ENCODE measurements around the gene SLC24A4. TPM values are rescaled to one million over a fixed set of nuclear protein-coding genes. Genes with fewer than 3 reads are reported as not detected.

Gene SLC24A4
- total RNA-seq, 1 donor: not detected

GRCh38 chr14:92372230-92372629 lies 49.3 kb downstream of the SLC24A4 start:
- TF ChIP-seq, protein P1, sequence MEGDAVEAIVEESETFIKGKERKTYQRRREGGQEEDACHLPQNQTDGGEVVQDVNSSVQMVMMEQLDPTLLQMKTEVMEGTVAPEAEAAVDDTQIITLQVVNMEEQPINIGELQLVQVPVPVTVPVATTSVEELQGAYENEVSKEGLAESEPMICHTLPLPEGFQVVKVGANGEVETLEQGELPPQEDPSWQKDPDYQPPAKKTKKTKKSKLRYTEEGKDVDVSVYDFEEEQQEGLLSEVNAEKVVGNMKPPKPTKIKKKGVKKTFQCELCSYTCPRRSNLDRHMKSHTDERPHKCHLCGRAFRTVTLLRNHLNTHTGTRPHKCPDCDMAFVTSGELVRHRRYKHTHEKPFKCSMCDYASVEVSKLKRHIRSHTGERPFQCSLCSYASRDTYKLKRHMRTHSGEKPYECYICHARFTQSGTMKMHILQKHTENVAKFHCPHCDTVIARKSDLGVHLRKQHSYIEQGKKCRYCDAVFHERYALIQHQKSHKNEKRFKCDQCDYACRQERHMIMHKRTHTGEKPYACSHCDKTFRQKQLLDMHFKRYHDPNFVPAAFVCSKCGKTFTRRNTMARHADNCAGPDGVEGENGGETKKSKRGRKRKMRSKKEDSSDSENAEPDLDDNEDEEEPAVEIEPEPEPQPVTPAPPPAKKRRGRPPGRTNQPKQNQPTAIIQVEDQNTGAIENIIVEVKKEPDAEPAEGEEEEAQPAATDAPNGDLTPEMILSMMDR (IDR thresholded peaks at IDR 0.05; ENCODE audit: insufficient read depth, low read length): no peak
- no peak for DNase-seq (ENCODE audit: low read depth)
- no peak overlapping the region for H3K4me3 ChIP-seq (ENCODE audit: low read depth, low read length)

GRCh38 chr14:92373336-92373735 lies 50.4 kb downstream of the SLC24A4 start:
- H3K4me3 ChIP-seq (ENCODE audit: low read depth, low read length): no peak overlapping the region
- DNase-seq (ENCODE audit: low read depth): no peak

DNA sequence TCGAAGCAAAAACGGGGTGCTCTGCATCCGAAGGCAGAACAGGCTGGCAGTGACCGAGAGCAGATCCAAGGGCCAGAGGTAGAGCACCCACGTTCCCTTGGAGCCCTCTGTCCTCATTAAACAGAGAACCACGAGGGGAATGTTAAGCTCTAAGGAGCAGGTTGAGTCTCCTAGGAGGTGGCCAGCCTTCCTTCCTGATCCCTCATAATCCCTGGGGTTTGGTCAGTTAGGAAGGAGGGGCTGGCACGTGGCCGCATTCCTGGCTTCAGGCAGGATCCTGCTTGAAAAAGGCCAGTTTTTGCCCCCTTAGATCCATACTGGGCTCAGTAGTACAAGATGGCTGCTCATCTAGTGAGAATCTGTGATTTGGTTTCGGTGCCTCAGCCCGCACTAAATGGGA lies 57.2 kb downstream of the SLC24A4 start:
- H3K4me3 ChIP-seq (ENCODE audit: low read depth, low read length): no peak overlapping the region
- no peak for DNase-seq (ENCODE audit: low read depth)
- TF ChIP-seq, protein P1 (IDR thresholded peaks at IDR 0.05; ENCODE audit: insufficient read depth, low read length): no peak

More at GRCh38 chr14:92373336-92373735, 50.4 kb downstream of the SLC24A4 start:
- TF ChIP-seq, protein P1 (IDR thresholded peaks at IDR 0.05; ENCODE audit: insufficient read depth, low read length): no peak

DNA sequence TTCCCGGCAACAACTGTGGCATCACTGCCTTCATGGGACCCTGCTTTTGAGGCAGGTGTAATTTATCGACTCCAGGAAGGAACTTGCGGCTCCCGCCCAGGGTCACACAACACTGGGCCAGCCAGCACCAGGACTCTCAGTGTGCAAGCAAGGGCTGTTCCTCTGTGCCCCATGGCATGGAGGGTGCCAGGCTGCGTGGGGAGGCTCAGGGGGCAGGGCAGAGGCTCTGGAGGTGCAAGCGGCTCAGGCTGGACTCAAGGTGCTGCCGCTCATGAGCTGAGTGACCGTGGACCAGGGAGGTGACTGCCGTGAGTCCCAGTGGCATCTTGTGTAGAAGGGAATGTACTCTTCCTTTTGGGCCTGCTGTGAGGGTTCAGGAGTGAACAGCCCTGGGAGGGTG lies 57.6 kb downstream of the SLC24A4 start:
- H3K4me3 ChIP-seq (ENCODE audit: low read depth, low read length): no peak overlapping the region
- TF ChIP-seq, protein P1 (IDR thresholded peaks at IDR 0.05; ENCODE audit: insufficient read depth, low read length): no peak
- no peak for DNase-seq (ENCODE audit: low read depth)

GRCh38 chr14:92382677-92383076 lies 59.7 kb downstream of the SLC24A4 start:
- no peak for DNase-seq (ENCODE audit: low read depth)
- TF ChIP-seq, protein P1 (IDR thresholded peaks at IDR 0.05; ENCODE audit: insufficient read depth, low read length): peak; percentile 27

DNA sequence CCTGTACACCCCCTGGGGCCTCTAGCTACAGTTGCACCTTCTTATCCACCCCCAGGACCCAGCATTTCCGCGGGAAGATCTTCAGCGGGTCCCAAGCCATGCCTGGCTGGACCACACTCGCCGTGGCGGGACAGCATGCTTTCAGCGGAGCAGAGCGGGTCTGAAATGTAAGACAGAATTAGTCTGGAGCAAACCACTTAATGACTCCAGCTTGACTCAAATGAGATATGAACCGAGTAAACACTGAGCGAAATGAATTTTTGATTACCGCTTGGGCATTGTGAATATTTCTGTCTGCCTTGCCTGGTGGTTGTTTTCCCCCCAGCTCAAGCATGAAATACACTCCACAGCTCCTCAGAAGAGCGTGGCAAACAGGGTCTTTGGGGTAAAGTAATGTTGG lies 60.8 kb downstream of the SLC24A4 start:
- TF ChIP-seq, protein P1 (IDR thresholded peaks at IDR 0.05; ENCODE audit: insufficient read depth, low read length): no peak
- peak; percentile 26 for DNase-seq (ENCODE audit: low read depth)
- H3K4me3 ChIP-seq (ENCODE audit: low read depth, low read length): no peak overlapping the region

More at GRCh38 chr14:92382677-92383076, 59.7 kb downstream of the SLC24A4 start:
- H3K4me3 ChIP-seq (ENCODE audit: low read depth, low read length): no peak overlapping the region

- no peak overlapping the region for H3K4me3 ChIP-seq (ENCODE audit: low read depth, low read length)
- TF ChIP-seq, protein P1 (IDR thresholded peaks at IDR 0.05; ENCODE audit: insufficient read depth, low read length): no peak
- DNase-seq (ENCODE audit: low read depth): no peak
These were observed 61.6 kb downstream of the SLC24A4 start for GRCh38 chr14:92384461-92385133.

Data from fibroblast of the aortic adventitia (primary cell).